NCI-H510A (cell line): ENCODE measurements around the gene TRDN.
"Not testable (repeated sequence)": the region's sequence is repeated elsewhere in the genome, so short reads cannot be mapped to it uniquely, and the experiment has no call there.

Source experiments
- DNase-seq: peaks from one replicate; lab custom pipeline; 2025; lab: John Stamatoyannopoulos, UW

Gene TRDN

DNA sequence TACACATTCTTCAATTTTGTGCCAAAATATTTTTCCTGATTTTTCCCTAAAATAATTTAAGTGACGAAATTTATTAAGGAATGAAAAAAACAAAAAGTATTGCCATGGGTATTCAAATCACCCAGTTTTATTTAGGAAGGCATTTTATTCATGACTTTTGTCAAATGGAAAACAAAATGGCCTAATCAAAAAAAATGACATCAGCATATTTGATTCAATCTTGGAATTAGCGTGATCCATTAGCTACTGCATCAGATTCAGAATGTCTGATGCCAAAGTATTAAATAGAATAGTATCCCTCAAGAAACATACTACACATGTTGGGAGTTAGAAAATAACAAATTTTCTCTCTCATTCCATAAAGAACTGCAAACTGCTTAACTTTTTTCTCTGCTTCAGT, 129.2 kb downstream of the TRDN start:
- no peak for DNase-seq

DNA sequence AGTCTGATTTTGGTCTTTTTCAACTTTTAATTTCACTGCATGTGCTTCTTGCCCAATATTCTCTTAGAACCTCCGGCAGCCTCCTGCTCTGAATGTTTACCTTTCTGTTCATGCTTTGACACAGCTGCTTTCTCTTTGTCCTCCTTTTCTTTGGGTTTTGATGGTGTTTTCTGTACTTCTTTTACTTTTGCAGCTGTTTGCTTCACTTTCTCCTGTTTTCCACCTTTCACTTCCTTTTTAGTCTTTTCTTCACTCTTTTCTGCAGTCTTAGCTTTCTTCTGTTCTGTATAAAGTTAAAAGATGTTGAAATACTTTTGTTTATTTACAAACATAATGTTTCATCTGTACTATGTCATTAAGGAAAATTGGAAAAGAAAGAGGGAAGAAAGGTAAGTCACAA, 133.1 kb downstream of the TRDN start:
- DNase-seq, result no peak

DNA sequence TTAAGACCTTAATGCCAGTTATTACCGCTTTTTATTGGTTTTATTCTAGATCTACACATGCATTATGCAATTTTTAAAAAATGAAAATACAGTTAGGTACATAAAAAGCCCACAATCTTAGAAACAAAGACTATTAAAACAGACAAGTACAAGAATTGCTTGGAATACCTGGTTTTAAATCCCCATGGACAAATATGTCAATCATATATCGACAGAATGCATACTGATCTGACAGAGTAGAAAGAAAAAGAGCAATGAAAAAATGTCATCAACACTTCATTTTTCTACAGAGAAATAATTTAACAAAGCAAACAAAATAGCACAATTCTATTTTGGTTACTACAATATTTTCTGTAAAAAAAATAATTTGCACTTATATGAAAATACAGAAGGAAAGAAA, 139.7 kb downstream of the TRDN start:
- no peak for DNase-seq

DNA sequence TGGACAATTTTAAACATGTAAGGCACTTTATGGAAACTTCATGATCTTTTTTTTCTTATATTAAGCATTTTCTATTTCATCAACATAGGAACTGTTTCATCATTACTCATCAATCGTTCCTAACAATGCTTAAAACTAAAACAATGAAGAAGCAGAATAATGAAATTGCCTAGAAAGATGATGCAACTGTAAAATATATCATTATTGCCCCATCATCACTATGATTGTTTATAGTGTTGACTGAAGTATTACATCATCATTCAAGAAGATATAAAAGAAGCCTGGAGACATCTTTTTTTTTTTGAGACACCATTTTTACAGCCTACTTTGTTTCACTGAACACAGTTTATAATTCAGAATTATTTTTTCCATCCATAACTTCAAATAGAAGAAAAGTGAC, 147.2 kb downstream of the TRDN start:
- no peak for DNase-seq

DNA sequence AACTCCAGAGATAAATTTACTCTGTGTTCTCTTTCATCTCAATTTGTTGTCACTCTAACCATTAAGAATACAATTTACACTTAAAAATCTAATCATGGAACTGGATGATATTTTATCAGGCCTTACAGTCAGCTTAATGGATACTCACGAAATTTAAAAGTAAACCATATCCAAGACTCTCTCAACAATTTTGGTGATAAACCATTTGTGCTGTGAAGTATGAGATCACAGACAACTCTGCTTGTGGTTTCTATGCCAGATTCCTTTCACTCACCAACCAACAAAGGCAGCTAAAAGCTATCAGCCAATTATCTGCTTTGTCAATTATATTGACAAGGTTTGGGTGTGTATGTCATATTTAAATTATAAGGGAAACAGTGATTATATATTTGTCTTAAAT, 155.8 kb downstream of the TRDN start:
- no peak for DNase-seq

DNA sequence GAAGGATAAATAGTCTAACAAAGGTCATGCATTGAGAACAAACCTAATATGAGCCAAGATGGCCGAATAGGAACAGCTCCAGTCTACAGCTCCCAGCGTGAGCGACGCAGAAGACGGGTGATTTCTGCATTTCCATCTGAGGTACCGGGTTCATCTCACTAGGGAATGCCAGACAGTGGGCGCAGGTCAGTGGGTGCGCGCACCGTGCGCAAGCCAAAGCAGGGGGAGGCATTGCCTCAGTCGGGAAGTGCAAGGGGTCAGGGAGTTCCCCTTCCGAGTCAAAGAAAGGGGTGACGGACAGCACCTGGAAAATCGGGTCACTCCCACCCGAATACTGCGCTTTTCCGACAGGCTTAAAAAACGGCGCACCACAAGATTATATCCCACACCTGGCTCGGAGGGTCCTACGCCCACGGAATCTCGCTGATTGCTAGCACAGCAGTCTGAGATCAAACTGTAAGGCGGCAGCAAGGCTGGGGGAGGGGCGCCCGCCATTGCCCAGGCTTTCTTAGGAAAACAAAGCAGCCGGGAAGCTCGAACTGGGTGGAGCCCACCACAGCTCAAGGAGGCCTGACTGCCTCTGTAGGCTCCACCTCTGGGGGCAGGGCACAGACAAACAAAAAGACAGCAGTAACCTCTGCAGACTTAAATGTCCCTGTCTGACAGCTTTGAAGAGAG, 164.6 kb downstream of the TRDN start:
- not testable (repeated sequence) for DNase-seq

DNA sequence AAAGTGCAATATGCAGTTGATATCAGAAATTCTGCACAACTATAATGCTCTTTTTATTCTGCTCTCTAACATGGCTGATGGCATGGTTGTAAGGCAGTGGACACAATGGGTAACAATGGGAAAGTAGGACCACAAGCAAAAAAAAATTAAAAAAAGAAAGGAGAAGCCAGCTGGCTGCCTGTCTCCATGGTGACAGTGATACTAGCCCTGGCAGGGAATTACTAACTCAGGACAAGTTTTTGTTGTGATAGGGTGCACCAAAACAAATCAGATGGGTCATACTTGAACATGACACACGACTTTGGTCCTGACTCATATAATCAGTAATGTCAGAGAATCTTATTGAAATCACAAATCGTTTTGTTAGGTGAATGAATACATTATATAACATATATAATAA, 169.4 kb downstream of the TRDN start:
- no peak for DNase-seq

DNA sequence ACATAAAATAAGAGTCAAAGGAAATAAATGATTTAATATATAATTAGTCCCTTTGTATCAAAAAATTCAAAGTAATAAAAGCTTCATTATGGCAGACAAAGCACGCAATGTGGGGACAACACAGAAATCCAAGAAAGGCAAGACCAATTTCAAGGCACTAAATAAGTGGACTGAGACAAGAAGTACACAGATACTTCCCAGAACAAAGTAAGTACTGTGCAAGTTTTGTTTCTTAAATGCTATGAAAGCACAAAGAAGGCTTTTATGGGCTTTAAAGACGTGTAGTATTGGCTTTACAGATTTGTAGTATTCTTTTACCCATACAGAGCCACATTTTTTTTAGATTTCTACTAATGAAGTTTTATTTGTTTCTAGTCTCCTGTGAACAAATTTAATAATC, 174.6 kb downstream of the TRDN start:
- DNase-seq, result no peak

DNA sequence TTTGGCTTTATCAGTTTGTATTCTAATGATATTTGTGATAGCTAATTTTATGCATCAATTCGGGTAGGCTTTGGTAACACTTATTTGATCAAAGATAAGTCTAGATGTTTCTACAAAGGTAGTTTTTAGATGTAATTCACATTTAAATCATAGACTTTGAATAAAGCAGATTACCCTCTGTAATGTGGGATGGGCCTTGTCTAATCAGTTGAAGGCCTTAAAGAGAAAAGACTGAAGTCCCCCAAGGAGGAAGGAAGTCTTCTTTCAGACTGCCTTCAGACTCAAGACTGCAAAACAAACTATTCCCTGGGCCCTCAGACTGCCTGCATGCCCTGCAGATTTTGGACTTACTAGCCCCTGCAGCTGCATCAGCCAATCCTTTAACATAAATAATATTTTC, 178.5 kb downstream of the TRDN start:
- no peak for DNase-seq

DNA sequence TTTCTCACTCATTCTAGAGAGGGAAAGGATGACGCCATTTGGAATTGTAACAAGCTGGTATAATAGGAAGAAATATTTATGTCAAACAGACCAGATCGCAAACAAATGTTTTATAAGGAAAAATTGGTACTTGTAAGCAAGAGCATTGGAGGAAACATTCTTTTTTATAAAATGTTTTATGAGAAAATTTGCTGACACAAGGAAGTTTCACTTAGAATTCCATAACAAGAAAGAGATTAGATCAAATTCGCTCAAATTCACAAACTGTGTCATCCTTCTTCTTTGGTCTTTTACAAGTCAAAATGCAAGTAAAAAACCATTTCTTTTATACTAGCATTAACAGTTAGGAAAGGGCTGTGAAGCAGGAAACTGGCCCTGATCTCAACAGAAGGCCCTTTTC, 179.9 kb downstream of the TRDN start:
- DNase-seq, result no peak

DNA sequence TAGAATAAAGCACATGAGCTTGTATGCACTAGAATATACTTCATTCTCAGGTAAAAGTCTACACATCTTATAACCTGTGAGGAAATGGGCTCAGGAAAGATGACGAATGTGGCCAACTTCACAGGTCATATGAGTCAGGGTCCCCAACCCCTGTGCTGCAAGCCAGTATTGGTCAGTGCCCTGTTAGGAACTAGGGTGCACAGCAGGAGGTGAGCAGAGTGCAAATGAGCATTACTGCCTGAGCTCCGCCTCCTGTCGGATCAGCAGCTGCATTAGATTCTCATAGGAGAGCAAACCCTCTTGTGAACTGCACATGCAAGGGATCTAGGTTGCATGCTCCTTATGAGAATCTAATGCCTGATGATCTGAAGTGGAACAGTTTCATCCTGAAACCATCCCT, 182.3 kb downstream of the TRDN start:
- DNase-seq, result no peak

DNA sequence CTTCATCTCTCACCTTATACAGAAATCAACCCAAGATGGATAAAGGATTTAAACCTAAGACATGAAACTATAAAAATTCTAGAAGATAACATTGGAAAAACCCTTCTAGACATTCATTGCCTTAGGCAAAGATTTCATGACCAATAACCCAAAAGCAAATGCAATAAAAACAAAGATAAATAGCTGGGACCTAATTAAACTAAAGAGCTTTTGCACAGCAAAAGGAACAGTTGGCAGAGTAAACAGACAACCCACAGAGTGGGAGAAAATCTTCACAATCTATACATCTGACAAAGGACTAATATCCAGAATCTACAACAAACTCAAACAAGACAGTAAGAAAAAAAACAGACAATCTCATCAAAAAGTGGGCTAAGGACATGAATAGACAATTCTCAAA, 183.7 kb downstream of the TRDN start:
- not testable (repeated sequence) for DNase-seq

DNA sequence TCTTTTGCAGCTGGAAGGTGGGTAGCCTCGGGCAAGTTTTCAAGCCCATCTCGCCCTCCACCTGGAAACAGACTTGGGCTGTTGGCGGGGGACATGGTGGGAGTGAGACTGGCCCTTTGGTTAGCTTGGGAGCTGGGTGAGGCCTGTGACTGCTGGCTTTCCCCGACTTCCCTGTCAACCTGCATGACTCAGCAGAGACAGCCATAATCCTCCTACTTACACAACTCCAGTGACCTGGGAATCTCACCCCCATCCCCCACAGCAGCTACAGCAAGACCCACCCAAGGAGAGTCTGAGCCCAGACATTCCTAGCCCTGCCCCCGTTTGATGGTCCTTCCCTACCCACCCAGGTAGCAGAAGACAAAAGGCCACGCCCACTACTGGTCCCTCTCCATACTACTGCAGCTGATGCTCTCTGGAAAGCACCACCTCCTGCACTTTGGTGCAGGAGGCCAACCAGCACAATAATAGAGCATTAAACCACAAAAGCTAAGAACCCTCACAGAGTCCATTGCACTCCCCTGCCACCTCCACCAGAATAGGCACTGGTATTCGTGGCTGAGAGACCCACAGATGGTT, 188.4 kb downstream of the TRDN start:
- no peak for DNase-seq

DNA sequence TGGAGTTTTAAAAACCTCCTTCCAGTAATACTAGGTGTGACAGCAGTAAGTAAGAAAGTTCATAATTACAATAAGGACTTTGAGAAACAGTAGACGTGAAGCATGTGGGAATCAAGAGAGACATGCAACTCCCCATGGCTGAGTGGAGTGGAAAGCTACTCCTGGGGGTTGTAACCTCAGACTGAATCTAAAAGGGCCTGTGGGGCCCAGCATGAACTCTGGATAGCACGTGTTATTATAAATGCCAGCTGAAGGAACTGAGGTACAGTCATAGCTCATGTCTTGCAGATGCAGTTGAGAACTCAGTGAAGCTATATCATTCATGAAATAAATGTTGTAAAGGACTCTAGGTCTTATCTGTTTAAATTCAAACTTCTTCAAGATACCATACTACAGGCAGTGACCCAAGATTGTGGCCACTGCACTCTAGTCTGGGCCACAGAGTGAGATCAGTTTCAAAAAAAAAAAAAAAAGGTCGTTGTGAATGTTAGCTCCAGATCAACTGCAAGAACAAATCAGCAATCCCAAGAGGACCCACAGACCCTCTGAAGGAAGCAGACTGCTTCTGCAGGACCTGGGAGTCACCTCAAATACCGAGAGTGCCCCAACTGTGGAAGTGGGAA, 189.3 kb downstream of the TRDN start:
- no peak for DNase-seq

DNA sequence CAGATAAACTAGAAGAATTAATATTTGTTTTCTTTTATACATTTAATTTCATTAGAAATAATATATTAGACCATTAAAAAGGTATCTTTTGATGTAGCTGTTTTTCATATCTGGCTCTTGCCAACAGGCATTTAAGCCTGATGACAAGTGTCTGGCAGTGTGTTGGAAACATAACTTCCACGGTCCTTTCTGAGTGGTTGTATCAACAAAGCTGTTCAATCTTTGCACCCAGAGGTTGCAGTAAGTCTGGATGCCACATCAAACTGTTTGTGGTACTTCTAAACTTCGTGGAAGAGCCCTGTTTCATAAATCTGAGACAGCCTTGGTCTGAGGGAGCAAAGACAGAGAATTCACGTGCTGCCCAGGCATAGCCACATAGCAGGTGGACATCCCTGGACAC, 197.4 kb downstream of the TRDN start:
- no peak for DNase-seq

DNA sequence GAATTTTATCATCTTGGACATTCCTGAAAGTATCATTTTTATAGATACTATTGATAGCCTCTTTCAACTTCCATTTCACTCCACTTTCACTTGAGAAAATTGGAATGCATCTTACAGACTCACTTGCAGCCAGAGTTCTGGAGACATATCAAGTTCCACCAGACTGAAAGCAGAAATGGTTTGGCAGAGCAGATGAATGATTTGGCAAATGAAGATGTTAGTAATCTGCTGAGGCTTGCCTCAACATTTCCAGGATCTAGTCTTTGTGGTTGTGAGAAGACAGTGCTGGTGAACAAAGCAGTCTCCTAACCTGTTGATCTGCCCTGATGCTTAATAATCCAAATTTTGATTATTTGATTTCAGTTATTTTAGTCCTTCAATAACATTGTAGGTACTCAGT, 202.6 kb downstream of the TRDN start:
- no peak for DNase-seq

DNA sequence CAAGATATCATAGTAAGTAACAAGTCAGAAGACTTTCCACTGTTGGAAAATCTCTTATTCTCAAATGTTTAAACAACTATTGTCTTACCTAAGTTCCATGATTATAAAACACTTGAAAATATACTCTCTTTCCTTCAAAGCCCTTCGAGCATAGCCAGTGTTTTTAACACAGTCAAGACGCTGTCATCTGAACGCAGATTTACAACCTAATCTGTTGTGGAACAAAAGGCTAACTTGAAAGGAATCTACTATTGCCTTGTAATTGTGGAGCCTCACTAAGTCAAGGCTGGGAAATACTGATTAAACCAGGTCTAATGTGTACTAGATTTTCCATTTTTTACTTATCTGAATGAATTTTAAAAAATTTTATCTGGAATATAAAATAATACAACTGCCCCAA, 205.8 kb downstream of the TRDN start:
- no peak for DNase-seq

DNA sequence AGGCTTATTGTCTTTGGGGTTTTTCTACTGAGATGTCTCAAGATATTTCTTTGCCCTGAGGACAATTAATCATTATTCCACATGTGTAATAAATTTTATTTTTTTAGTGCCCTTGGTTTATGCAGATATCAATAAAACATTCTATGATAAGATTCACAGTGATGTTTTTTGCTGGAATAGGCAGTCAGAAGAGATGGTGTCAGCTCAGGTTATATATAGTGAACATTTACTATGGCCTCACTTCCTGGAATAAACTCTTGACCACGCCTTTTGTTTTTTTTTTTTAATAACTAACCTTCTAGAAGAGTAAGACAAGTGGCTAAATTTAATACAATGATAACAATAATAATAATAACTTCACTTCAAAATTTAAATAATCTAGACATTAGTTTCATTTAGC, 209.7 kb downstream of the TRDN start:
- no peak for DNase-seq

DNA sequence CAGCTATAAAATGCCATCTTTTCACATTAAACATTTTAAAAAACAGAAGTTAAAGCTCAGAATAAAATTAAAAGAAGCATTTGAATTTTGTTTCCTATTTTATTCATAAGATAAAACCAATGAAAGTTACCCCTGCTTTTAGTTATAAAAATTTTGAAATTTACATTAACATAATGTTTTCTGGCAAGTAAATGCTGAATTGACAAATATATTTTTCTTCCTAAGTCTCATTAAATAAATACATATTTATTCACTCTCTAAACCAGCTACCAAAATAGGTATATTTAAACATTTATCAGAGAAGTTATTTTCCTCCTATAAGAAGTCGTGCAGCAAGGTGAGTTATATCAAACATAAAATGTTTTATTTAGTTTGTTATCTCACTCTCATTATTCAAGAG, 213.6 kb downstream of the TRDN start:
- DNase-seq, result no peak

DNA sequence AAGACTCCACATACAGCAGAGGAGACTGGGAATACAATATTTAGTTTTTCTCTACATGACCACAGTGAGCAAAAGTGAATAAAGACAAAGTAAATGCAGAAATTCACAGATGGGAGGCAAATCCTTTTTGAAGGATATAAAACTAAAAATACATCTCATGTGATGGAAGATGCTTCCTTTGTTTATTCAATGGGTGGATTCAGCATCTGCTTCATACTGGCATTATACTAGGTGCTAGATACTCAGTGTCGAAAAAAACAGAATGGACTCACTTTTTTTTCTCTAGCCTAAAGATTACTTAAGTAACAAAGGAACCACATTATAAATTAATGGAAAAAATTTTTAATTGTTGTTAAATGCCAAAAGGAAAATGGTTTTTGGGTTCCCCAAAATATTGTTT, 216.2 kb downstream of the TRDN start:
- DNase-seq, result no peak

DNA sequence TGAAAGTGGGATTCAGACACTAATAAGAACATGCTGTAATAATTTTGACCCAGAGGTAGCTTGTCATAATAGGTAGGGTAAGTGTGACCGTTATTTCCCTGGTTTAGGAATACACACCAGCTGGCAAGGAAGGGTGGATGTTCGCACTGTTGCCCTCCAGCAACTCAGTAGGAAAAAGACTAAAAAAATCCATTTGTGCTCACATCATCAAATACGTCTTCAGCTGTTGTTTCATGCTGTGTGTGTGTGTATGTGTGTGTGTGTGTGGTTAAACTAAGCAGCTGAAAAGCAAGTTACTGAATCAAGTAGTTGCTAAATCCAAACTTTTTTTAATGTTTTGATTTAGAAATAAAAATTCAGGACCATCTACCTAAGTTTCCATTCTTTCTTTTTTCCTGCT, 218.7 kb downstream of the TRDN start:
- no peak for DNase-seq

DNA sequence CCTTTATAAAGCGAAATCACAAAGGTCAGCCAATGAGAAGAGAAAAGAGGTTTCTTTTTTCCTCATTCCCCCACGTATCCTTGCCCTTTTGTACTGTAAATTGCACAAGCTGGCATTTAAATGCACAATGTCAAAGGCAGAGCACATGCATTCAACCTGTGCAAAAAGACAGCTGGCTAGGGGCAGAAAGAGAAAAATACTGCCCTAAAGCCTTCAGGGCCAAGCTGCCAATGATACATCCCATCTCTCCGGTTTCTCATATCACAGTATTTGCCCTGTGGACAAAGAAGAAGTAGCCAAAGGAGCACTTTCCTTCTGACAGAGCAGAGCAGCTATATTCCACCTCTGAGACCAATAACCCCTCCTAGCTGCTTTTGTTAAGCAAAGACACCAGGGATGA, 219.2 kb downstream of the TRDN start:
- DNase-seq, result no peak

DNA sequence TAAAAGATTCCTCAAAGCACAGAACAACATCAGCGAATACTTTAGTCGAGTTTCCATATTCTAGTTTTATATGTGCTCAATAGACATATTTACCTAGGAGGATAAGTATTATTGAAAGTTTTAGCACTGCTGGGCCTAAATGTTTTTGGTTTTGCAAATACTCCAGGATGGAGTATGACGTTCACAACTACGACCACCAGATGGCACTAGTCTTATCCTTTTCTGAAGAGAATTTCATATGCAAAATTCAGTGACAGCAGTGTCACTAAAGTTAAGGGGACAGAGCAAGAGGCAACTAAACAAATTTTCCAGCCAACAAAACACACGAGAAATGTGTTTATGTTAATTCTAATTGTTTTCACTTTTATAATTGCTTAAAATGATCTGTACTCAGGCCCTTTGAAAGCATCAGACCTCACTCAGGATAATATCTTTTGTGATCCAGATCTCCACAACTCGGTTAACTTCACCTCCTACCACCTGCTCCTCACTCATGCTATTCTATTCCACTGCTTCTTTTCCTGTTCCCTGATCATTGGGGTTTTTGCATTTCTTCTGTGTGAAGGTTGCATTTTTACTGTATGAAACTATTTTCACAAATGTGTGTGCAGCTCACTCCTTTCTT, 220.8 kb downstream of the TRDN start:
- no peak for DNase-seq

DNA sequence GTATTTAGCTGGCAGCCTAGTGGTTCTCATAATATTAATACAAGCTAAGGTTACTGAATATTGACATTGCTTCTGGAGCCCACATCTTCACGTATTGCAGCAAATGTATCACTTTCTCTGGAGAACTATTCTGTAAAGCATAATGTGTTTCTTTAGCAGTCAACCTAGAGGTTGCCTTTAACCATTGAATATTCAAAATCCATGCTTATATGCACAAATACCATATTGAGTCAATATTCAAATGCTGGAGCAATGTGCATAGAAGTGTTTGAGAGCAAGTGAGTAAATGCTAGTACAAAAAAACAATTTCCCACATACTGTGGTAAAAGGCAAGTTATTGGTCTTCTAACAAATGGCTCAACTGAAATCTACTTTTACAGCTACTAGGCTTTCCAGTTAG, 231.8 kb downstream of the TRDN start:
- no peak for DNase-seq
